GM18907 (cell line): ENCODE data around the gene ANO7.

Source experiments
- ATAC-seq: cut with Tn5 transposase; IDR thresholded peaks from one replicate; pipeline ENCODE4 v1.9.1; 2021; ENCODE audit warnings: mild to moderate bottlenecking, moderate library complexity; ENCODE audit not compliant: unreplicated experiment

ANO7 gene

DNA sequence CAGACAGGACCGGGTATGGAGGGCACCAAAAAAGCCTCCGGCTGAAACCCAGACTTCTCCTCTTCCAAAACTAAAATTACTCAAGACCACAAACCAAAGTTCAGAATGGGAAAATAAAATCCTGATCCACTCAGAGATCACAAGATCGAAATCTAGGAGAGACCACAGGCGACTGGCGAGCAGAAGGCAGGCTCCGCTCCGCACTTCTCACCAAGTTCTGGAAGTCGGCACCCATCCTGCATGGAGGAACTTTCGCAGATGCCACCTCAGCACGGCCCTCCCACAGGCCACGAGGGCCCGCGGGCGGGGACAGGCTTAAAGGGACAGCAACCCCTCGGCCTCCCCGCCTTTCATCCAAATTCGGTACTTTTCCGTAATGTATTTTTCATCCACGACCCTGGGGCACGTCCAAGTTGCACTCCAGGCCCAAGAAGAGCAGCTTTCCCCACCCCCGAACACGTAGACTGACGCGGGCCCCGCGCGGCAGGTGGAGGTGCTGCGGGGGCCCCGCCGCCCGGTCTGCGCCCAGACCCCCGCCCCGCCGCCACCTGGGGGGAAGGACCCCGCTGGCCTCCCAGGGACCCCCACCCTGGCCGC is 83.3 kb downstream of the ANO7 start:
- ATAC-seq, result peak; percentile 60

DNA sequence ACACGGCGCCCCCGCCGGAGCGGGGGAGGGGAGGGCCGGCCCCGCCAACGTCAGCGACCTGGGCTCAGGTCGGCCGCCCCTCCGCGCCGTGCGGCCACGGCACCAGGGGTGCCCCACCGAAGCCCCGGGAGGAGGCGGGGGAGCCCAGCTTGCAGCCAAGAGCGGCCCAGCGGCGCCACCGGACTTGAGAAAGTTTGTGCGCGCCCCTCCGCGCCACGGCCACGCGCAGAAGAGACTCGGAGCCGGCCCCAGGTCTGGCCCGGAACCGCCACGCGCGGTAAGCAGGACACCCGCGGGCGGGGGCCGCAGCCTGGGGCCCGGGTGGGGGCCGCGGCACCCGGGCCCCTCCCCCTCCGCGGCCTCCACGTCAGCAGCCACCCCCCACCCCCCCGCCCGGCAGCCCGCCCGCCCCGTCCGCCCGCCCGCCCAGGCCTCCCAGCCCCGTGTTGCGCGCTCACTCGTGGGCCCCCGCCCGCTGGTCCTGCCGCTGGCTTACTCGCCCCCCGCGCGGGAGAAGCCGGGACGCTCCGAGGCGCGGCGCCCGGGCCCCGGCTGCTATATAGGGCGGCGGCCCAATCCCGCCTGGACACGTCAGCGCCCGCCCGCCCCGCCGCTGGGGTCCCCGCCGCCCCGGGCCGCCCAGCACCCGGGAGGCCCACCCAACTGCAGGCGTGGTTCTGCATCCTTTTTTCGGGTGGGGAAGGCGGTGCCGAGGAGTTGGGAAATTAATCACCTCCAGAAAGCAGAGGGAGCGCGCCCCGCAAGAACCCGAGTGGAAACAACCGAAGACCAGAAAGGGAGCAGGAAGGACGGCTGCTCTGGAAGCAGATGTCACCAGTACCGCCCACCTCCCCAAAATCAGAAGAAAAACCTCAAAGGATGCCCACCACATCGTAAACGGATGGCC is 84.1 kb downstream of the ANO7 start:
- ATAC-seq, result peak; percentile 49

DNA sequence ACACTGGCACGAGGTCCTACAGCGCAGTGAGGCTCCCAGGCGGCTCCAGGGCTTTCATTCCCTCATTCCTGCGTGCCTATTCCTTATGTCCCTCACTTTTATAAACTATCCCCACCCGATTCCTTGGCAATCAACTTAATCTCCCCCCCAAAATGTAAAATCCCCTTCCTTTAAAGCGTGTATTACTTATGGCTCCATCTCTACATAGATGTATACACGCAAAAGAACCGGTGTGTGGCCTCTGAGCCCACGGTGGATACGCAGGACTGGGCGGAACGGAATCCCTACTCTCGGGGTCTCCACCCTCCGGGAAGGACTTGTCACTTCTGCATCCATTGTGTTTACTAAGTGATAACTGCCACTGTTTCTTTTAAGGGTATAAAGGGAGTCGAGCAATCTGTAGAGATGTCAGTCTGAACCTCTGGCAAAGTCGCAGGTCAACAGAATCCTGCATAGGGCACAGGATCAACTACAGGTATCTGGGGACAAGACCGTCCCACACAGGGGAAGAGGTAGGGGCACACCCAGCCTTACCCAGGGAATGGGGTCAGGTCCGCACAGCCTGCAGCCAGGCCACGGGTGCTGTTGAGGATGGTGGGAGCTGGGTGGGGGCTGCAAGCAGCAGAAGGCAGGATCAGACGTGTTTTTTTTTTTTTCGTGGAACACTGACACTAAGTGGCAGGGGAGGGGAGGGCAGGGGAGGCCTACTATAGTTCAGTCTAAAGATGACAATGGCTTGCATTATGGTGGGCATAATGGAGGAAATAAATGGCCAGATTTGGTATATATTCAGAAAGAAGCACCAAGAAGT is 84.9 kb downstream of the ANO7 start:
- ATAC-seq, result no peak

DNA sequence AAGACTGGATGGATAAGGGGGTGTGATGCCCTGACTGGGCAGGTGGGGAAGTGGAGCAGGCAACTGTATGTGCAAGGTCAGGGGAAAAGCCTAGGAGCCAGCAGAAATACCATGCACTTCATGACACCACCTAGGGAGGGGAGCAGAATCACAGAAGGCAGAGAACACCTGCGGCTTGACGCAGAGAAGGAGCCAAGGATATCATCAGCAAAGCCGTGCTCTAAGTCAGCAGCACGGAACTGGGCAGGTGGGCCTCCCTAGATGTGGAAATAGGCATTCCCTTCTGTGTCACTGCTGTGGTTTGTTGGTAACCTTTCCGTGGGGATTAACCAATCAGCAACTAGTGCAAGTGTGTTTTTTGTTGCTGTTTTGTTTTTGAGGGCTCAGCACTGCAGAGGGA is 85.7 kb downstream of the ANO7 start:
- ATAC-seq, result no peak
